ENCODE data around the gene MED15.

- peak; percentile 14 to 50 (median 26) for TF ChIP-seq CTCF (IDR thresholded peaks at IDR 0.05)
- no peak for TF ChIP-seq POLR2A (IDR thresholded peaks at IDR 0.05)
Observed at GRCh38 chr22:20571531-20572007, 64.2 kb downstream of the MED15 start.
